Neural cell (in vitro differentiated cells): ENCODE results near the gene COL6A2. TPM values are rescaled to one million over a fixed set of nuclear protein-coding genes. Genes with fewer than 3 reads are reported as not detected.

ENCODE experiments used
- H2AFZ ChIP-seq: fragments of 200-600, 300-800 bp; sonication (generic), shearing (Covaris generic); 2 replicates; pipeline ENCODE4 v1.6.0; 2014; ENCODE audit warnings: low read depth, mild to moderate bottlenecking, antibody characterized with exemption, low read length, moderate library complexity
- H3F3A ChIP-seq: fragments of 200-600 bp; shearing (Covaris generic); 2 replicates; pipeline ENCODE4 v1.6.1; 2016; ENCODE audit warnings: mild to moderate bottlenecking, moderate library complexity, mixed read lengths, antibody characterized with exemption, low read length; ENCODE audit not compliant: insufficient read depth, poor library complexity, severe bottlenecking
- H3K27ac ChIP-seq: fragments of 200-600, 300-800 bp; sonication (generic), shearing (Covaris generic); 2 replicates; pipeline ENCODE4 v1.5.1; 2014; ENCODE audit warnings: mild to moderate bottlenecking, low read length, moderate library complexity
- H3K27me3 ChIP-seq: fragments of 300-800, 200-600 bp; sonication (generic), shearing (Covaris generic); 2 replicates; pipeline ENCODE4 v1.6.0; 2014; ENCODE audit warnings: mild to moderate bottlenecking, low read depth, low read length, moderate library complexity; ENCODE audit not compliant: insufficient read depth
- H3K36me3 ChIP-seq: fragments of 300-800, 200-600 bp; sonication (generic), shearing (Covaris generic); 2 replicates; pipeline ENCODE4 v1.5.1; 2014; ENCODE audit warnings: mild to moderate bottlenecking, antibody characterized with exemption, low read length, moderate library complexity; ENCODE audit not compliant: insufficient read depth
- H3K4me2 ChIP-seq: fragments of 300-800, 200-600 bp; sonication (generic), shearing (Covaris generic); 2 replicates; pipeline ENCODE4 v1.6.0; 2014; ENCODE audit warnings: mild to moderate bottlenecking, low read length
- H3K4me3 ChIP-seq: fragments of 300-800, 200-600 bp; sonication (generic), shearing (Covaris generic); 2 replicates; pipeline ENCODE4 v1.5.1; 2014; ENCODE audit warnings: mild to moderate bottlenecking, low read length, moderate library complexity
- H3K79me2 ChIP-seq: fragments of 200-600 bp; shearing (Covaris generic); replicated peaks from 2 replicates; pipeline ENCODE4 v1.6.0; 2014; ENCODE audit warnings: mild to moderate bottlenecking, low read length, moderate library complexity; ENCODE audit not compliant: insufficient read depth
- H3K9ac ChIP-seq: fragments of 300-800, 200-600 bp; sonication (generic), shearing (Covaris generic); 2 replicates; pipeline ENCODE4 v1.6.1; 2016; ENCODE audit warnings: mild to moderate bottlenecking, low read length, mixed read lengths
- H3K9me2 ChIP-seq: fragments of 200-600 bp; shearing (Covaris generic); 2 replicates; pipeline ENCODE4 v1.6.1; 2016; ENCODE audit warnings: mild to moderate bottlenecking, low read length, mixed read lengths; ENCODE audit not compliant: insufficient read depth
- H3K9me3 ChIP-seq: fragments of 200-600, 300-800 bp; sonication (generic), shearing (Covaris generic); 2 replicates; pipeline ENCODE4 v1.6.1; 2016; ENCODE audit warnings: mild to moderate bottlenecking, mixed run types, low read length, moderate library complexity, mixed read lengths
- H4K20me1 ChIP-seq: fragments of 200-600 bp; shearing (Covaris generic); 2 replicates; pipeline ENCODE4 v1.6.1; 2016; ENCODE audit warnings: mild to moderate bottlenecking, mixed run types; ENCODE audit not compliant: insufficient read depth
- CTCF ChIP-seq: fragments of 450-650 bp; IDR thresholded peaks from 2 replicates; pipeline ENCODE4 v1.5.1; 2014; ENCODE audit warnings: antibody characterized with exemption, mild to moderate bottlenecking, moderate library complexity; ENCODE audit not compliant: poor library complexity, severe bottlenecking
- EP300 ChIP-seq: fragments of 450-650 bp; conservative IDR thresholded peaks from 2 replicates; pipeline ENCODE4 v1.6.1; 2014; ENCODE audit warnings: antibody characterized with exemption, mild to moderate bottlenecking, moderate library complexity; ENCODE audit not compliant: poor library complexity, severe bottlenecking
- EZH2 ChIP-seq: fragments of 200-600, 300-800 bp; shearing (Covaris generic), sonication (generic); IDR thresholded peaks from 2 replicates; pipeline ENCODE4 v1.6.1; 2014; ENCODE audit warnings: antibody characterized with exemption, low read length, borderline replicate concordance, mild to moderate bottlenecking; ENCODE audit not compliant: insufficient read depth, poor library complexity, severe bottlenecking
- MXI1 ChIP-seq: fragments of 450-650 bp; conservative IDR thresholded peaks from 2 replicates; pipeline ENCODE4 v1.6.1; 2014; ENCODE audit warnings: antibody characterized with exemption, mild to moderate bottlenecking; ENCODE audit not compliant: poor library complexity, severe bottlenecking
- POLR2AphosphoS5 ChIP-seq: IDR thresholded peaks from 2 replicates; pipeline ENCODE4 v1.6.1; 2012
- RAD21 ChIP-seq: fragments of 450-650 bp; conservative IDR thresholded peaks from 2 replicates; pipeline ENCODE4 v1.6.1; 2014; ENCODE audit warnings: antibody characterized with exemption, mild to moderate bottlenecking, moderate library complexity
- REST ChIP-seq: IDR thresholded peaks from 2 replicates; pipeline ENCODE4 v1.6.1; 2012; ENCODE audit warnings: borderline replicate concordance
- SMC3 ChIP-seq: fragments of 450-650 bp; conservative IDR thresholded peaks from 2 replicates; pipeline ENCODE4 v1.6.1; 2014; ENCODE audit warnings: antibody characterized with exemption, mild to moderate bottlenecking, moderate library complexity; ENCODE audit not compliant: poor library complexity
- TAF1 ChIP-seq: IDR thresholded peaks from 2 replicates; pipeline ENCODE4 v1.6.1; 2012; ENCODE audit warnings: low read depth
- polyA plus RNA-seq: library from polyadenylated mRNA; depleted of rRNA; stranded (reverse); fragments of >200 nt; gene quantifications from 2 replicates; pipeline ENCODE4 v1.2.3, GENCODE V29; 2014

Gene COL6A2
- polyA plus RNA-seq, 1 donor from 2014 or later: not detected

- Histone ChIP-seq H3K9ac (no peak overlapping the region), H2AFZ (no peak overlapping the region), H3K36me3 (no peaks in the 10 kb centered on the region), H3F3A (no peaks in the 10 kb centered on the region), H3K4me2 (no peak overlapping the region), H3K27me3 (no peaks in the 10 kb centered on the region), H3K9me3 (no peaks in the 10 kb centered on the region), H3K4me3 (no peak overlapping the region), H3K79me2 (no peaks in the 10 kb centered on the region), H3K9me2 (no peaks in the 10 kb centered on the region), H4K20me1 (no peaks in the 10 kb centered on the region), H3K27ac (no peak overlapping the region)
- TF ChIP-seq RAD21 (no peak), SMC3 (no peak), MXI1 (no peak), TAF1 (no peak), EP300 (no peak), EZH2 (no peak), REST (no peak), CTCF (no peak), POLR2AphosphoS5 (no peak)
Measured at GRCh38 chr21:46117586-46118315, 19.8 kb downstream of the COL6A2 start.

GRCh38 chr21:46118316-46119143 is 20.6 kb downstream of the COL6A2 start:
- H3K9ac ChIP-seq: no peak overlapping the region
- H3K9me3 ChIP-seq: no peaks in the 10 kb centered on the region
- no peak overlapping the region for H3K4me3 ChIP-seq
- H3K4me2 ChIP-seq: no peak overlapping the region
- H3K9me2 ChIP-seq: no peaks in the 10 kb centered on the region
- H2AFZ ChIP-seq: no peak overlapping the region
- H3K36me3 ChIP-seq: no peaks in the 10 kb centered on the region
- TF ChIP-seq REST (no peak), POLR2AphosphoS5 (no peak), SMC3 (no peak), CTCF (no peak), TAF1 (no peak), RAD21 (no peak)
- no peaks in the 10 kb centered on the region for H3F3A ChIP-seq
- no peak overlapping the region for H3K27ac ChIP-seq
- H3K79me2 ChIP-seq: no peaks in the 10 kb centered on the region
- no peaks in the 10 kb centered on the region for H4K20me1 ChIP-seq
- H3K27me3 ChIP-seq: no peaks in the 10 kb centered on the region
